HG02798 (cell line): ENCODE data around the gene ANTXR1.

ENCODE experiments used
- ATAC-seq: cut with Tn5 transposase; IDR thresholded peaks from one replicate; pipeline ENCODE4 v1.9.1; 2021; ENCODE audit warnings: mild to moderate bottlenecking; ENCODE audit not compliant: unreplicated experiment, poor library complexity

Gene ANTXR1

GRCh38 chr2:69031466-69031865, 18.5 kb downstream of the ANTXR1 start:
- ATAC-seq: no peak

- ATAC-seq: no peak
These were observed 19.4 kb downstream of the ANTXR1 start for GRCh38 chr2:69032336-69032735.

GRCh38 chr2:69033461-69034095, 20.6 kb downstream of the ANTXR1 start:
- ATAC-seq: no peak

- no peak for ATAC-seq
These were observed 21.1 kb downstream of the ANTXR1 start for GRCh38 chr2:69034122-69034521.

GRCh38 chr2:69034845-69035244, 21.9 kb downstream of the ANTXR1 start:
- ATAC-seq: no peak

- ATAC-seq: no peak
These were observed 23.9 kb downstream of the ANTXR1 start for GRCh38 chr2:69036926-69037325.

GRCh38 chr2:69041214-69041613, 28.2 kb downstream of the ANTXR1 start:
- no peak for ATAC-seq

- ATAC-seq: no peak
These were observed 30.9 kb downstream of the ANTXR1 start for GRCh38 chr2:69043736-69044400.

- ATAC-seq: no peak
These were observed 33.3 kb downstream of the ANTXR1 start for GRCh38 chr2:69046221-69046662.

GRCh38 chr2:69047625-69048145, 34.7 kb downstream of the ANTXR1 start:
- ATAC-seq: no peak

- ATAC-seq: no peak
These were observed 37.8 kb downstream of the ANTXR1 start for GRCh38 chr2:69050802-69051201.

- no peak for ATAC-seq
These were observed 40.5 kb downstream of the ANTXR1 start for GRCh38 chr2:69053416-69053965.

GRCh38 chr2:69054431-69054830, 41.5 kb downstream of the ANTXR1 start:
- ATAC-seq: peak; percentile 86

GRCh38 chr2:69055688-69056470, 42.9 kb downstream of the ANTXR1 start:
- no peak for ATAC-seq

GRCh38 chr2:69057660-69058059, 44.7 kb downstream of the ANTXR1 start:
- no peak for ATAC-seq

- no peak for ATAC-seq
These were observed 46.8 kb downstream of the ANTXR1 start for GRCh38 chr2:69059731-69060290.

GRCh38 chr2:69060938-69061501, 48.0 kb downstream of the ANTXR1 start:
- no peak for ATAC-seq

GRCh38 chr2:69061525-69061924, 48.5 kb downstream of the ANTXR1 start:
- no peak for ATAC-seq

GRCh38 chr2:69062307-69062962, 49.5 kb downstream of the ANTXR1 start:
- ATAC-seq: no peak
